Spleen (tissue), 11 donors: ENCODE data around the gene UBE2I. TPM values are rescaled to one million over a fixed set of nuclear protein-coding genes. Genes with fewer than 3 reads are reported as not detected.

Source experiments
- DNase-seq: peaks from one replicate; pipeline ENCODE4 v3.0.0-alpha.2; 2020
- H3K27ac ChIP-seq, 8 donors: fragments of 200-600 bp; sonication (generic) in 7 of 8; 1 replicate in 4 of 8; 2 replicates in 4 of 8; pipeline versions ENCODE4 v1.5.0 to v1.8.0; 2016 to 2021; ENCODE audit warnings: inconsistent platforms in 4 of 8, mild to moderate bottlenecking in 4 of 8, moderate library complexity in 1 of 8
- H3K27me3 ChIP-seq, 7 donors: fragments of 200-600 bp; sonication (generic) in 6 of 7; replicated peaks in 1 of 7; 1 replicate in 4 of 7; 2 replicates in 3 of 7; pipeline versions ENCODE4 v1.5.0 to v1.8.0; 2016 to 2021; ENCODE audit warnings: inconsistent platforms in 3 of 7, mild to moderate bottlenecking in 1 of 7
- H3K36me3 ChIP-seq, 6 donors: fragments of 200-600 bp; sonication (generic) in 5 of 6; 1 replicate in 4 of 6; 2 replicates in 2 of 6; pipeline versions ENCODE4 v1.5.0 to v1.8.0; 2016 to 2021; ENCODE audit warnings: inconsistent platforms in 2 of 6
- H3K4me1 ChIP-seq, 6 donors: fragments of 200-600 bp; sonication (generic) in 5 of 6; 1 replicate in 3 of 6; 2 replicates in 3 of 6; pipeline versions ENCODE4 v1.5.0 to v1.8.0; 2016 to 2021; ENCODE audit warnings: inconsistent platforms in 3 of 6
- H3K4me3 ChIP-seq, 8 donors: fragments of 200-600 bp; sonication (generic) in 7 of 8; 1 replicate in 4 of 8; 2 replicates in 4 of 8; pipeline versions ENCODE4 v1.5.0 to v1.8.0; 2016 to 2021; ENCODE audit warnings: inconsistent platforms in 4 of 8, mild to moderate bottlenecking in 4 of 8, moderate library complexity in 2 of 8
- H3K9me3 ChIP-seq, 8 donors: fragments of 200-600 bp; sonication (generic) in 7 of 8; 1 replicate in 4 of 8; 2 replicates in 4 of 8; pipeline versions ENCODE4 v1.5.0 to v1.8.0; 2016 to 2021; ENCODE audit warnings: inconsistent platforms in 4 of 8
- CTCF ChIP-seq, 11 experiments: fragments of 200-600 bp in 7 of 11; fragments of 450-650 bp in 4 of 11; sonication (generic) in 4 of 11; IDR thresholded peaks in 8 of 11; conservative IDR thresholded peaks in 3 of 11; 1 replicate in 7 of 11; 2 replicates in 4 of 11; pipeline versions ENCODE4 v1.4.0 to v1.8.0; 2016 to 2021; ENCODE audit warnings: antibody characterized with exemption in 11 of 11, inconsistent platforms in 4 of 11, mild to moderate bottlenecking in 1 of 11
- POLR2AphosphoS5 ChIP-seq, 3 donors: sonication (generic); formaldehyde crosslinking; IDR thresholded peaks; one replicate each; pipeline ENCODE4 v1.5.1; 2017; ENCODE audit warnings: antibody characterized with exemption in 3 of 3
- WGBS, 5 donors: extraction: QIAGEN DNeasy Blood & Tissue Kit in 3 of 5; methylation state at CpG; one replicate each; pipeline versions ENCODE4 v1.1.5 to v1.1.7; 2013 to 2018; 5-methylcytosine and 5-hydroxymethylcytosine counted together
- intact Hi-C: fragments of 100-400 bp; cut with DNase I; formaldehyde crosslinking; loops from one replicate; pipeline ENCODE4 v1.15.0; 2023; ENCODE audit warnings: low total_unique reads
- polyA plus RNA-seq, 3 donors: library from polyadenylated mRNA; stranded (reverse); fragments of 200-250 nt; gene quantifications; one replicate each; pipeline ENCODE4 v1.2.1, GENCODE V29; 2013
- total RNA-seq, 7 donors: library from RNA; depleted of rRNA in 3 of 7; stranded (reverse); fragments of >200 nt in 3 of 7; fragmentation: NEBNext Ultra II Directional in 4 of 7; extraction: Animal tissue kit (Norgen Biotek cat#: 25700) in 4 of 7; gene quantifications; one replicate each; pipeline versions ENCODE4 v1.1.0 to v1.2.1, GENCODE V29; 2016 to 2021
- donor health status: healthy with polysubstance abuse.
- donor health status: DM: no; HTN: no; CAD: no; lungs with moderate emphysema.
- donor health status: DM: no; HTN: no; CAD: no.
- donor health status: Bipolar disorder and iron deficiency.
- donor health status: healthy.
- donor health status: DM: no; HTN: no; CAD: no.
- donor health status: DM: yes; HTN: yes; CAD: no.

Gene UBE2I
- total and polyA plus RNA-seq, 10 donors: 78.1 to 142 (median 119) TPM

GRCh38 chr16:1371054-1371978 is 61.9 kb downstream of the UBE2I start:
- no peak for DNase-seq
- no peaks in the 10 kb centered on the region for H3K4me1 ChIP-seq
- H3K27me3 ChIP-seq: no peaks in the 10 kb centered on the region
- H3K4me3 ChIP-seq: no peak overlapping the region
- no peak for TF ChIP-seq CTCF (IDR thresholded peaks at IDR 0.05 in 8 of 11, conservative IDR thresholded peaks at IDR 0.05 in 3 of 11)
- intact Hi-C loops: no loop called here
- H3K9me3 ChIP-seq: no peaks in the 10 kb centered on the region
- H3K36me3 ChIP-seq: peaks cover 0 to 85% (median 51%) of the 10 kb centered on the region in 6 donors
- no peak overlapping the region for H3K27ac ChIP-seq
- WGBS, 5 donors: 88 to 96% (median 93%) methylated on average over 26 to 33 of the region's 33 CpGs

GRCh38 chr16:1372292-1372950 is 63.0 kb downstream of the UBE2I start:
- no peaks in the 10 kb centered on the region for H3K9me3 ChIP-seq
- H3K36me3 ChIP-seq: peaks cover 0 to 85% (median 44%) of the 10 kb centered on the region in 6 donors
- WGBS, 5 donors: 75 to 96% (median 89%) methylated on average over 5 to 18 of the region's 21 CpGs
- peak in 1 of 3 donors; percentile 15 for TF ChIP-seq POLR2AphosphoS5 (IDR thresholded peaks at IDR 0.05)
- TF ChIP-seq CTCF (IDR thresholded peaks at IDR 0.05 in 8 of 11, conservative IDR thresholded peaks at IDR 0.05 in 3 of 11): no peak
- no peaks in the 10 kb centered on the region for H3K27me3 ChIP-seq
- peaks cover 0 to 4% (median under 1%) of the 10 kb centered on the region in 6 donors for H3K4me1 ChIP-seq
- no peak for DNase-seq
- H3K27ac ChIP-seq: no peak overlapping the region
- intact Hi-C loops: no loop called here
- H3K4me3 ChIP-seq: no peak overlapping the region

DNA sequence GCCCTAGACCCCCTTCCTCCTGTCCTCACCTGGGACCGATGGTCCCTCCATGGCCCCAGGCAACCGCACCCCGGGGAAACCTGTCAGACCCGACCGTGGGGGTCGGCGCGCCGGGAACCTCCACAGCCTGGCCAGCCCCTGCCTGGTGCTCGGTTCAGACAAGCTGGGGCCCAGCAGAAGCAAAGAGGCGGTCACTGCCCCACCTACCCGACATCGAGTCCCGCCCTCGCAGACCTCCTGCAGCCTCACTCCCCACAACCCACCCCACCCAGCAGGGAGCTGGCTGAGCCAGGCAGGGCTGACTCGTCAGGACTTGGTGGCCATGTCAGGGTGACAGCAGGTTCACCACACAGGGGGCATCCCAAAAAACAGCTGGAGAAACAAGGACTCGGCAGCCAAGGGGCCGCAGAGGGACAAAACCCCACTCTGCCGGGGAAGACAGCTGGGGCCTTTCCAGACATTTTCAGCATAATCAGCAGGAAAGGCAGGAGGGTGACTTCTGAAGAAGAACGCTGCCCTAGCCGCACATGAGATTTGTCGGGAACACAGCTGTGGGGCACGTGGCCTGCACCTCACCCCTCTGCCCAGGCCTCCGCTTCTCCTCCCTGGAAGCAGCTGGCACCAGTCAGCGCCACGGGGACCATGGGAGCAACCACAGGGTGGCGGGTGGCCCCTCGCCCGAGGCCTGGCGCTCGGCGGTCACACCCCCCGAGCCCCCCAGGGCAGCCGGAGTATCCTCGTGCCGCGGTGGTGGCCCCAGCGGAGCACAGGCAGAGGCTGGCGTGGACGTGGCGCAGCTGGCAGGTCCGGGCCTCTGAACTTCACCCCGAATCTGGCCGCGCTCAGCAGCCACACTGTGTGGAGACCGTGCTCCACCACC is 65.2 kb downstream of the UBE2I start:
- WGBS, 5 donors: 92 to 96% (median 95%) methylated on average over 24 to 46 of the region's 46 CpGs
- Histone ChIP-seq H3K9me3 (no peaks in the 10 kb centered on the region), H3K4me3 (no peak overlapping the region), H3K27me3 (no peaks in the 10 kb centered on the region), H3K36me3 (peaks cover 0 to 76% (median 29%) of the 10 kb centered on the region in 6 donors), H3K4me1 (peaks cover 8 to 26% (median 19%) of the 10 kb centered on the region in 6 donors), H3K27ac (no peak overlapping the region)
- TF ChIP-seq POLR2AphosphoS5 (IDR thresholded peaks at IDR 0.05): peak in 1 of 3 donors; percentile 8
- TF ChIP-seq CTCF (IDR thresholded peaks at IDR 0.05 in 8 of 11, conservative IDR thresholded peaks at IDR 0.05 in 3 of 11): no peak
- intact Hi-C loops: no loop called here
- DNase-seq: no peak
